SK-N-SH (cell line): ENCODE results near the gene HMX3. TPM values are rescaled to one million over a fixed set of nuclear protein-coding genes. Genes with fewer than 3 reads are reported as not detected.

Experiments
- CTCF ChIA-PET: fragments of 300-600, 350-600 bp; formaldehyde crosslinking; extraction: SDS; loops from one replicate; lab custom pipeline; 2021; lab: Yijun Ruan, JAX
- POLR2A ChIA-PET: fragments of 350-600 bp; sonication (Branson Sonifier 250); formaldehyde crosslinking; extraction: SDS; loops from one replicate; lab custom pipeline; 2020; ENCODE audit warnings: antibody characterized with exemption, inconsistent platforms; lab: Yijun Ruan, JAX
- DNase-seq: peaks from one replicate; pipeline ENCODE4 v3.0.0; 2012
- H2AFZ ChIP-seq: fragments of 200-600 bp; sonication (generic); 2 replicates; pipeline ENCODE4 v1.8.1; 2016; ENCODE audit warnings: antibody characterized with exemption, mild to moderate bottlenecking, low read depth
- H3F3A ChIP-seq: fragments of 200-600 bp; sonication (generic); replicated peaks from 2 replicates; pipeline ENCODE3; 2016; ENCODE audit warnings: antibody characterized with exemption, mild to moderate bottlenecking; ENCODE audit not compliant: insufficient read depth
- H3K27ac ChIP-seq, 2 experiments: fragments of 200-500 bp in 1 of 2; fragments of 200-600 bp in 1 of 2; sonication (Bioruptor generic) in 1 of 2; sonication (generic), shearing (Covaris generic) in 1 of 2; 2 replicates each; pipeline versions ENCODE4 v1.5.1 to v1.6.1; 2014 to 2016; ENCODE audit warnings: low read depth in 2 of 2, inconsistent platforms in 1 of 2, low read length in 1 of 2, mild to moderate bottlenecking in 1 of 2, mixed read lengths in 1 of 2
- H3K27me3 ChIP-seq: fragments of 200-600 bp; sonication (generic), shearing (Covaris generic); 2 replicates; pipeline ENCODE4 v1.6.1; 2016; ENCODE audit warnings: mixed run types; ENCODE audit not compliant: insufficient read depth
- H3K36me3 ChIP-seq, 2 experiments: fragments of 200-500 bp in 1 of 2; fragments of 200-600 bp in 1 of 2; sonication (Bioruptor generic) in 1 of 2; sonication (generic) in 1 of 2; replicated peaks in 1 of 2; 2 replicates each; pipeline versions ENCODE3 to v1.5.1; 2014 to 2016; ENCODE audit warnings: low read length in 1 of 2, mild to moderate bottlenecking in 1 of 2; ENCODE audit not compliant: insufficient read depth in 2 of 2, control insufficient read depth in 1 of 2
- H3K4me1 ChIP-seq, 2 experiments: fragments of 200-500 bp in 1 of 2; fragments of 200-600 bp in 1 of 2; sonication (Bioruptor generic) in 1 of 2; sonication (generic), shearing (Covaris generic) in 1 of 2; 2 replicates each; pipeline versions ENCODE4 v1.5.1 to v1.6.1; 2014 to 2016; ENCODE audit warnings: low read depth in 1 of 2, low read length in 1 of 2, mixed run types in 1 of 2; ENCODE audit not compliant: insufficient read depth in 2 of 2, control insufficient read depth in 1 of 2
- H3K4me2 ChIP-seq: fragments of 200-600 bp; sonication (generic), shearing (Covaris generic); 2 replicates; pipeline ENCODE4 v1.6.1; 2017; ENCODE audit warnings: mixed run types
- H3K4me3 ChIP-seq, 2 experiments: fragments of 200-500 bp in 1 of 2; fragments of 200-600 bp in 1 of 2; sonication (Bioruptor generic) in 1 of 2; sonication (generic), shearing (Covaris generic) in 1 of 2; 2 replicates each; pipeline versions ENCODE4 v1.5.1 to v1.8.1; 2014 to 2016; ENCODE audit warnings: low read depth in 2 of 2, inconsistent platforms in 1 of 2, low read length in 1 of 2, mild to moderate bottlenecking in 1 of 2, mixed read lengths in 1 of 2, moderate library complexity in 1 of 2
- H3K79me2 ChIP-seq: fragments of 200-600 bp; sonication (generic); 2 replicates; pipeline ENCODE4 v1.8.1; 2017; ENCODE audit warnings: mild to moderate bottlenecking; ENCODE audit not compliant: insufficient read depth
- H3K9ac ChIP-seq: fragments of 200-600 bp; sonication (generic); 2 replicates; pipeline ENCODE4 v1.6.1; 2017; ENCODE audit warnings: mixed run types
- H3K9me2 ChIP-seq: fragments of 200-600 bp; sonication (generic); 2 replicates; pipeline ENCODE4 v1.6.1; 2017; ENCODE audit warnings: mixed run types
- H3K9me3 ChIP-seq: fragments of 200-600 bp; sonication (generic); 2 replicates; pipeline ENCODE4 v1.6.1; 2017; ENCODE audit warnings: mixed run types, mild to moderate bottlenecking, moderate library complexity
- H4K20me1 ChIP-seq: fragments of 200-600 bp; sonication (generic); 2 replicates; pipeline ENCODE4 v1.6.1; 2017; ENCODE audit warnings: mild to moderate bottlenecking, mixed run types; ENCODE audit not compliant: insufficient read depth
- CHD2 ChIP-seq: fragments of 150-350 bp; IDR thresholded peaks from 2 replicates; pipeline ENCODE4 v1.6.1; 2018; ENCODE audit warnings: low read length; ENCODE audit not compliant: partially characterized antibody
- EP300 ChIP-seq, 2 experiments: IDR thresholded peaks; 2 replicates each; pipeline versions ENCODE4 v1.4.0 to v1.6.1; 2012; ENCODE audit warnings: borderline replicate concordance in 1 of 2, low read depth in 1 of 2, low read length in 1 of 2
- EZH2phosphoT487 ChIP-seq: fragments of 200-600 bp; sonication (generic); IDR thresholded peaks from 2 replicates; pipeline ENCODE4 v1.6.1; 2017; ENCODE audit warnings: low read depth, mixed run types, mild to moderate bottlenecking, antibody characterized with exemption, moderate library complexity, borderline replicate concordance
- FOXJ3 ChIP-seq: sonication (generic); formaldehyde crosslinking; IDR thresholded peaks from 2 replicates; pipeline ENCODE4 v1.5.1; 2020; ENCODE audit warnings: mild to moderate bottlenecking, missing genetic modification reagents
- FOXM1 ChIP-seq: IDR thresholded peaks from 2 replicates; pipeline ENCODE4 v1.4.0; 2012; ENCODE audit warnings: low read depth, mild to moderate bottlenecking
- IRF3 ChIP-seq: fragments of 150-350 bp; IDR thresholded peaks from 2 replicates; pipeline ENCODE4 v1.6.1; 2016; ENCODE audit warnings: mild to moderate bottlenecking, low read depth, low read length
- POLR2AphosphoS5 ChIP-seq: IDR thresholded peaks from 2 replicates; pipeline ENCODE4 v1.6.1; 2012; ENCODE audit warnings: low read depth, low read length
- TAF1 ChIP-seq: IDR thresholded peaks from 2 replicates; pipeline ENCODE4 v1.6.1; 2012; ENCODE audit warnings: low read depth, mild to moderate bottlenecking, low read length, moderate library complexity, borderline replicate concordance
- WGBS: methylation state at CpG from one replicate; pipeline ENCODE4 v1.1.6; 2017; ENCODE audit warnings: low lambda C conversion rate; 5-methylcytosine and 5-hydroxymethylcytosine counted together
- polyA plus RNA-seq, 3 experiments: library from polyadenylated mRNA; depleted of rRNA; stranded (reverse); fragments of >200 nt; gene quantifications; 2 replicates each; pipeline ENCODE4 v1.2.3, GENCODE V29; 2012

Gene HMX3
- polyA plus RNA-seq, 1 of the 3 experiments (the other 2 are of a cell fraction): not detected

GRCh38 chr10:123133541-123134342 is 2.0 kb upstream of the HMX3 start:
- Histone ChIP-seq H3K36me3 (no peaks in the 10 kb centered on the region), H2AFZ (no peak overlapping the region), H3K4me3 (no peak overlapping the region), H3K4me2 (peak overlapping the region; percentile 78; the same call in 1 of the 2 replicates), H3F3A (no peaks in the 10 kb centered on the region), H3K9me3 (no peaks in the 10 kb centered on the region), H3K27me3 (peaks cover 73% of the 10 kb centered on the region), H3K4me1 (peaks cover 0 to 8% of the 10 kb centered on the region in 2 experiments; a peak in 2 of 4 replicates), H4K20me1 (no peaks in the 10 kb centered on the region), H3K79me2 (no peaks in the 10 kb centered on the region), H3K9me2 (no peaks in the 10 kb centered on the region), H3K9ac (no peak overlapping the region), H3K27ac (no peak overlapping the region)
- 0 out of 2 replicates have a peak, but pooled peaks have one; percentile 18 for TF ChIP-seq FOXJ3 (CRISPR knock-in tag)
- TF ChIP-seq EZH2phosphoT487: no peak
- 24% methylated on average over 27 of the region's 40 CpGs for WGBS
- ChIA-PET POLR2A (no interaction called here), CTCF (interaction anchor here (0.6 to 5.1 kb wide), 53 partner anchors 8 to 1391 kb away, joined by 3 to 110 read pairs (median 4); partner anchors contain the start of gene BUB3)
- no peak for DNase-seq

- H3K4me1 ChIP-seq: peaks cover 0 to 8% of the 10 kb centered on the region in 2 experiments; a peak in 2 of 4 replicates
- no peak overlapping the region for H3K4me2 ChIP-seq
- H3K27me3 ChIP-seq: peaks cover 80% of the 10 kb centered on the region
- H3K4me3 ChIP-seq: no peak overlapping the region
- ChIA-PET CTCF (interaction anchor here (0.6 to 5.1 kb wide), 20 partner anchors 10 to 839 kb away, joined by 3 to 110 read pairs (median 8); no protein-coding TSS in a partner anchor), POLR2A (no interaction called here)
- H3K9me3 ChIP-seq: no peaks in the 10 kb centered on the region
- TF ChIP-seq POLR2AphosphoS5: no peak
- TF ChIP-seq IRF3: no peak
- no peak for TF ChIP-seq CHD2
- TF ChIP-seq FOXM1: no peak
- TF ChIP-seq EP300 (IDR thresholded peaks at IDR 0.05; ENCODE audit: borderline replicate concordance in 1 of 2, low read depth in 1 of 2, low read length in 1 of 2): no peak
- no peak for TF ChIP-seq TAF1
- TF ChIP-seq EZH2phosphoT487: peak; percentile 76; the same call in 1 of the 2 replicates
- no peak overlapping the region for H3K27ac ChIP-seq
- WGBS: 25% methylated on average over 19 of the region's 42 CpGs
- H3K9ac ChIP-seq: no peak overlapping the region
- no peak for DNase-seq
- no peaks in the 10 kb centered on the region for H3K36me3 ChIP-seq
- no peaks in the 10 kb centered on the region for H3K79me2 ChIP-seq
- H4K20me1 ChIP-seq: no peaks in the 10 kb centered on the region
- no peaks in the 10 kb centered on the region for H3K9me2 ChIP-seq
- no peak overlapping the region for H2AFZ ChIP-seq
- H3F3A ChIP-seq: no peaks in the 10 kb centered on the region
Observed at GRCh38 chr10:123134343-123134914, 1.3 kb upstream of the HMX3 start.
